ENCODE measurements around the gene SRY. TPM values are rescaled to one million over a fixed set of nuclear protein-coding genes. Genes with fewer than 3 reads are reported as not detected.

Gene SRY
- total and polyA plus RNA-seq, 10 of the 15 experiments (the other 5 are each of a cell fraction or from before 2014, with no cell fraction given) = not detected

DNA sequence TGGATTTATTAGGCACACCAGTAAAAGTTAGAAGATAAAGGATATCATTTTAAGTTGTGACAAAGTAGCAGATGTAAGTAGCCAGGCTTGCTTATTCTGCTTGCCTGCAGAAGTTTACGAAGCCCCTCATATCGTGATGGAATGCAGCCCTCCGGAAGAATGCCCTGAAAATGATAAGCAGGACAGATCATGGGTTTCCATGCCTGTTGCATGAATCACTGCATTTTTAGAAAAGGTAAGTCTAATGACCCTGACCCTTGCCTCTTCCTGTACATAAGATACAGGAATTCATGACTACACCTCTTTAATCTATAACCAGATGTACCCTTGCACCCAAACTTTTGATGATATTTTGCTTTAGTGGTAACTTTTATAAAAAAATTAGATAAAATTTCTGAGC, 37.0 kb upstream of the SRY start:
- H3K27me3 ChIP-seq (replicated peaks in 1 of 2; ENCODE audit: control insufficient read depth in 2 of 2, insufficient read depth in 2 of 2, low read length in 1 of 2) = no peaks in the 10 kb centered on the region
- no peak overlapping the region for H2AFZ ChIP-seq (ENCODE audit: control insufficient read depth, low read depth, low read length)
- TF ChIP-seq CEBPZ (IDR thresholded peaks at IDR 0.05; ENCODE audit: low read depth, low read length) (no peak), SUPT20H (IDR thresholded peaks at IDR 0.05; ENCODE audit: borderline replicate concordance, control insufficient read depth, low read depth, low read length) (no peak), ZNF207 (IDR thresholded peaks at IDR 0.05; ENCODE audit: borderline replicate concordance) (no peak), SPI1 (IDR thresholded peaks at IDR 0.05; ENCODE audit: borderline replicate concordance, insufficient read depth, low read depth, low read length) (no peak), PAX5 (IDR thresholded peaks at IDR 0.05; ENCODE audit: borderline replicate concordance, low read depth, low read length) (no peak), MAX (IDR thresholded peaks at IDR 0.05; ENCODE audit: low read depth, low read length) (no peak), JUND (IDR thresholded peaks at IDR 0.05; ENCODE audit: low read depth, low read length) (no peak), MTA3 (IDR thresholded peaks at IDR 0.05; ENCODE audit: borderline replicate concordance, low read length) (no peak), IRF4 (IDR thresholded peaks at IDR 0.05; ENCODE audit: low read depth, low read length) (no peak), SKIL (IDR thresholded peaks at IDR 0.05; ENCODE audit: low read depth, poor library complexity, severe bottlenecking) (no peak), NFYB (IDR thresholded peaks at IDR 0.05; ENCODE audit: insufficient read depth, low read depth, low read length) (no peak), HDGF (IDR thresholded peaks at IDR 0.05) (no peak)
- TF ChIP-seq, protein P1, sequence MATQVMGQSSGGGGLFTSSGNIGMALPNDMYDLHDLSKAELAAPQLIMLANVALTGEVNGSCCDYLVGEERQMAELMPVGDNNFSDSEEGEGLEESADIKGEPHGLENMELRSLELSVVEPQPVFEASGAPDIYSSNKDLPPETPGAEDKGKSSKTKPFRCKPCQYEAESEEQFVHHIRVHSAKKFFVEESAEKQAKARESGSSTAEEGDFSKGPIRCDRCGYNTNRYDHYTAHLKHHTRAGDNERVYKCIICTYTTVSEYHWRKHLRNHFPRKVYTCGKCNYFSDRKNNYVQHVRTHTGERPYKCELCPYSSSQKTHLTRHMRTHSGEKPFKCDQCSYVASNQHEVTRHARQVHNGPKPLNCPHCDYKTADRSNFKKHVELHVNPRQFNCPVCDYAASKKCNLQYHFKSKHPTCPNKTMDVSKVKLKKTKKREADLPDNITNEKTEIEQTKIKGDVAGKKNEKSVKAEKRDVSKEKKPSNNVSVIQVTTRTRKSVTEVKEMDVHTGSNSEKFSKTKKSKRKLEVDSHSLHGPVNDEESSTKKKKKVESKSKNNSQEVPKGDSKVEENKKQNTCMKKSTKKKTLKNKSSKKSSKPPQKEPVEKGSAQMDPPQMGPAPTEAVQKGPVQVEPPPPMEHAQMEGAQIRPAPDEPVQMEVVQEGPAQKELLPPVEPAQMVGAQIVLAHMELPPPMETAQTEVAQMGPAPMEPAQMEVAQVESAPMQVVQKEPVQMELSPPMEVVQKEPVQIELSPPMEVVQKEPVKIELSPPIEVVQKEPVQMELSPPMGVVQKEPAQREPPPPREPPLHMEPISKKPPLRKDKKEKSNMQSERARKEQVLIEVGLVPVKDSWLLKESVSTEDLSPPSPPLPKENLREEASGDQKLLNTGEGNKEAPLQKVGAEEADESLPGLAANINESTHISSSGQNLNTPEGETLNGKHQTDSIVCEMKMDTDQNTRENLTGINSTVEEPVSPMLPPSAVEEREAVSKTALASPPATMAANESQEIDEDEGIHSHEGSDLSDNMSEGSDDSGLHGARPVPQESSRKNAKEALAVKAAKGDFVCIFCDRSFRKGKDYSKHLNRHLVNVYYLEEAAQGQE (IDR thresholded peaks at IDR 0.05; ENCODE audit: low read depth, low read length) = no peak
- no peak overlapping the region for H3K27ac ChIP-seq (ENCODE audit: control insufficient read depth, insufficient read depth)
- H3K9me3 ChIP-seq (replicated peaks; ENCODE audit: control insufficient read depth, insufficient read depth, low read length) = no peaks in the 10 kb centered on the region
- H3K4me2 ChIP-seq (ENCODE audit: control insufficient read depth, insufficient read depth) = no peak overlapping the region
- no CpG with 5 or more reads among the region's 3 CpGs for WGBS (ENCODE audit: insufficient coverage, insufficient replicate concordance, low lambda C conversion rate, missing lambda C conversion rate)
- BruUV-seq (replicated peaks) = no TSS peak
- ChIA-PET CTCF (no interaction called here), SMC1A (ENCODE audit: uncharacterized antibody, unreplicated experiment) (no interaction called here), POLR2A (no interaction called here), RAD21 (ENCODE audit: unreplicated experiment) (no interaction called here)
- DNase-seq (ENCODE audit: low read depth, low spot score) = no peak
- no peaks in the 10 kb centered on the region for H3K4me1 ChIP-seq (ENCODE audit: control insufficient read depth, insufficient read depth, low read length)
- no peaks in the 10 kb centered on the region for H4K20me1 ChIP-seq (ENCODE audit: control insufficient read depth, insufficient read depth)
- H3K36me3 ChIP-seq (ENCODE audit: control insufficient read depth in 2 of 2, insufficient read depth in 2 of 2, low read length in 1 of 2) = no peaks in the 10 kb centered on the region
- H3K79me2 ChIP-seq (ENCODE audit: control insufficient read depth, insufficient read depth, low read length) = no peaks in the 10 kb centered on the region
- H3K4me3 ChIP-seq = no peak overlapping the region
- ATAC-seq = no peak
- in situ Hi-C loops (cut with MboI) (no loop called here), intact Hi-C loops (cut with micrococcal nuclease; ENCODE audit: unreplicated experiment) (no loop called here)
- FAIRE-seq = no peak
- H3K9ac ChIP-seq (ENCODE audit: control insufficient read depth, insufficient read depth, low read length) = no peak overlapping the region
